Right kidney (tissue), 9 donors: ENCODE measurements around the gene ADGRG2.
A peak's percentile ranks its signal among the peaks of the same experiment; 100 is the strongest.

ENCODE experiments used
- DNase-seq: peaks from one replicate; pipeline ENCODE4 v3.0.0-alpha.2; 2016
- long read RNA-seq, 8 donors: transcript quantifications; one replicate each; lab custom pipeline, GENCODE V29; 2026

ADGRG2 gene, protein sequence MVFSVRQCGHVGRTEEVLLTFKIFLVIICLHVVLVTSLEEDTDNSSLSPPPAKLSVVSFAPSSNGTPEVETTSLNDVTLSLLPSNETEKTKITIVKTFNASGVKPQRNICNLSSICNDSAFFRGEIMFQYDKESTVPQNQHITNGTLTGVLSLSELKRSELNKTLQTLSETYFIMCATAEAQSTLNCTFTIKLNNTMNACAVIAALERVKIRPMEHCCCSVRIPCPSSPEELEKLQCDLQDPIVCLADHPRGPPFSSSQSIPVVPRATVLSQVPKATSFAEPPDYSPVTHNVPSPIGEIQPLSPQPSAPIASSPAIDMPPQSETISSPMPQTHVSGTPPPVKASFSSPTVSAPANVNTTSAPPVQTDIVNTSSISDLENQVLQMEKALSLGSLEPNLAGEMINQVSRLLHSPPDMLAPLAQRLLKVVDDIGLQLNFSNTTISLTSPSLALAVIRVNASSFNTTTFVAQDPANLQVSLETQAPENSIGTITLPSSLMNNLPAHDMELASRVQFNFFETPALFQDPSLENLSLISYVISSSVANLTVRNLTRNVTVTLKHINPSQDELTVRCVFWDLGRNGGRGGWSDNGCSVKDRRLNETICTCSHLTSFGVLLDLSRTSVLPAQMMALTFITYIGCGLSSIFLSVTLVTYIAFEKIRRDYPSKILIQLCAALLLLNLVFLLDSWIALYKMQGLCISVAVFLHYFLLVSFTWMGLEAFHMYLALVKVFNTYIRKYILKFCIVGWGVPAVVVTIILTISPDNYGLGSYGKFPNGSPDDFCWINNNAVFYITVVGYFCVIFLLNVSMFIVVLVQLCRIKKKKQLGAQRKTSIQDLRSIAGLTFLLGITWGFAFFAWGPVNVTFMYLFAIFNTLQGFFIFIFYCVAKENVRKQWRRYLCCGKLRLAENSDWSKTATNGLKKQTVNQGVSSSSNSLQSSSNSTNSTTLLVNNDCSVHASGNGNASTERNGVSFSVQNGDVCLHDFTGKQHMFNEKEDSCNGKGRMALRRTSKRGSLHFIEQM
- long read RNA-seq, donor 1 = 0 reads
- long read RNA-seq, donor 2 = 0 reads
- long read RNA-seq, donor 3 = 0 reads
- long read RNA-seq, donor 4 = 0 reads
- long read RNA-seq, donor 5 = 0 reads
- long read RNA-seq, donor 6 = 0 reads
- long read RNA-seq, donor 7 = 0 reads
- long read RNA-seq, donor 8 = 0 reads

DNA sequence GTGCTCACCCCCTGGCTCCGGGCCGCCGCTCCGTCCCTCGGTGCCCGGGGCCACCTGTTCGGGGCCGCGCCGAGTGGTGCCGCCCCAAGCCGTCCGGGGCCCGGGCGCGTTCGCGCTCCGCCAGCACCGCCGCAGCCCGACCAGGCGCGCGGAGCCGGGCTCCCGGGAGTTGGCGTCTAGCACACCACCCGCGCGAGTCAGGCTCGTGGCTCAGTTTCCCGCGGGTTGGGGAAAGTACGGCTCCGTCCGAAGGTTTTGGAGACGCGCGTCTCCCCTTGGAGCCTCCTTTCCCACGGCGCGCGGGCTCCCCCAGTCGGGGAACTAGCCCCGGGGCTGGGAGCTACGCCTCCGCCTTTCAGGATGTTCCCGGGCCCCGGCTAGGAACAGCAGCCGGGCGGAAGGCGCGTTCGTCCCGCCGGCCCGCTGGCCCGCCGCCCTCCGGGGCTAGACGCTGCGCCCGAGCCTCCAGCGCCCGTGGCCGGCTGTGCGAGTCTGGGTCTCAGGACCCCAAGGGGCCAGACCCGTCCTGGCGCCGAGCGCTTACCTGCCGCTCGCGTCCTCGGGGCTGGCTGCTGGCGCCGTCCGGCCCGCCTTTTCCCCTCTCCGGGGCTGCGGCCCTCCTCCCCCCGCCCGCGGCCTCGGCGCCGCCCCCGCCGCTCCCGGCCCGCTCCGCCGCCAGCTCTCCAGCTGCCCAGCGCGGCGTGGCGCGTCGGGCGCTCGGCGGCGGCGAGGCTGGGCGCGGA lies at the start of gene ADGRG2:
Gene ADGRG2 (minus strand): TSS at position 571 of the 743 bp plus-strand sequence. CDS start 53,634 bp downstream, outside the sequence.
- peak; percentile 75 for DNase-seq

DNA sequence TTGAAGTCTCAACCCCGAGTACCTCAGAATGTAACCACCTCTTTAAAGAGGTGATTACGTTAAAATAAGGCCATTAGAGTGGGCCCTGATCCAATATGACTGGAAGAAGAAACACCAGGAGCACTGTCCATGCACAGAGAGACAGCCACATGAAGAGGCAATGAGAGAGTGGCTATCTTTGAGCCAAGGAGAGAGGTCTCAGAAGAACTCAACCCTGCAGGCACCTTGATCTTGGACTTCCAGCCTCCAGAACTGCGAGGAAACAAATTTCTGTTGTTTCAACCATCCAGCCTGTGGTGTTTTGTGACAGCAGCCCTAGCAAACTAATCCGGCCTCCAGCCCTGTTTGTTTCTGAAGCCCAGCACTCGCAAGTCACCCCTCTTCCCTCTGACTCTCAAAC lies 46.3 kb upstream of the ADGRG2 start:
- DNase-seq = no peak

DNA sequence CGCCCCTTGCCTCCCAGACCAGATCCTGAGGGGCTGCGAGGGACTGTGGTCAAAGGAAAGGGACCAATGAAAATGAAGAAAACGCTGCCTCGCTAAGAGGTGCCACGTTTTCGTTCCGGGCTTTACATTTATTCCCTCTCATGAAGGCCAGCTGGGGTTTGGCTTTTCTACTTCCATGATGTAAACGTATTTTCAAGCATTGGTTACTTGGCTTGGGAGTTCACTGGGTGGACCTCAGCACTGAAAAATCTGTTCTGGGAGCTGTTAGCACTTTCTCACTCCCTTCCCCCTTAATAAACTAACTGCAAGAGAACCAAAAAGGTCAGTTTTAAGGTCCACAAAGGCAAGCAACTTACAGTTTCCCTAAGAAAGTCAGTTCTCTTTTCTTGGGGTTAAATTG lies 40.6 kb upstream of the ADGRG2 start:
- no peak for DNase-seq

DNA sequence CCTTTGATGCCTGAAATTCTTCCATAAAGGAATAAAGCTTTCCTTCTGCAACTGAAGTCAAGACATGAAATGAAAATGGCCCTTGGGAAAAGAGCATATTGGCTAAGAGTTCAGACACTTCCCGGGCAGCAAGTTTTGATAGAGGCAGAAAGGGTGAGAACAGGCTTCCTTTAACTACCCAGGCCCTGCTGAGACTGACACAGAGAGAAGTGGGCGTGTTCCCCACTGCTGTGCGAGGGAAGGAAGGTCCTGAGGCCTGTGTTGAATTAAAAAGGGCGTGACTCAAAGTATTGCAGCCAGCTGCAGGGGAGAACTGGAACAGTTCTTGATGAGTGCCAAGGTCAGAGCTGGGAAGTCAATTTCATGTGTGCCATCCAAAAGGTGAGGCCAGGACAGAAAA lies 33.9 kb upstream of the ADGRG2 start:
- DNase-seq = no peak

DNA sequence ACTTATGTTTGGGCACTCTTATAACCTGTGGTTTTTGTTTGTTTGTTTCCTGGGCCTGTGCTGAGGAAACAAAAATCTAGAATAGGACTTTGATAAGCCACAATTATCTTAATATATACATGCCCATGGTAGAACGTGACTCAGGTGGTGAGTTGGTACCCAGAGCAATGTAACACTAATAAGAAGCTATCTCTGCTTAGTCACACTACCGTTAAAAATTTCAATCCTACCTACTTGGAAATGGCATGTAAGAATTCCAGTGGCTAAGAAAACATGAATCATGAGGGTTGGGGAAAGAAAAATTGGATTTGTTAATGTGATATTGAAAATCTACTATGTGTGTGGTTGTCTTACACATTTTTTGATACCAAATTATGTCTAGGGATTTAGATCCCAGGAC lies 30.5 kb upstream of the ADGRG2 start:
- no peak for DNase-seq

DNA sequence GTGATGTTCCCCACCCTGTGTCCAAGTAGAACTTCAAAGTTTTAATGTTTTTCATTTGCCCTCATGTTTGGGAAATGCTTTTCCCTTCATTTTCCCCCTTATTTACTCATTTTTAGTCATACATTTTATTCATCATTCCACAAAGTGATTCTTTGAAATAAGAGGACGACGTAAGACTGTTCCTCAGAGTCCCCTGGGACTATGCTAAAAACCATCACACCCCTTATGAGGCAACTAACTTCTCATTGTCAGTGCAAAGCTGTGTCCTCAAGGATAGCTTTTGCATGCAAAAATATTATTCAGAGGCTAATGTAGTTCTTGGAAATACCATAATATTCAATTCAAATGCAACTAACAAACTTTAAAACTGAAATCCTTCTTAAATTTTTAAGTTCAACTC lies 14.8 kb upstream of the ADGRG2 start:
- no peak for DNase-seq

DNA sequence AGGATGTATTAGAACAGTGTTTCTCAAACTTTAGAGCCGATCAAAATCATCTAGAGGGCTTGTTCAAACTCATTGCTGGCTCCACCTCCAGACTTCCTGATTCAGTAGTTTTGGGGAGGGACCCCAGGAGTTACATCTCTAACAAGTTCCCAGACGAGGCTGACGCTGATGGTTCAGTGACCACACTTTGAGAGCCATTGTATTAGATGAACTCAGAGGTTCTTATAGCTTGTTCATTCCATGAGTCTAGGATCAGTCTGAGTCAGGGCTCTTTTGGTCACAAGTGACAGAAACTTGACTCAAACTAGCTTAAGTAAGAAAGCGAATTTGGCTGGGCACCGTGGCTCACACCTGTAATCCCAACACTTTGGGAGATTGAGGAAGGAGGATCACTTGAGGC lies 11.5 kb upstream of the ADGRG2 start:
- no peak for DNase-seq

DNA sequence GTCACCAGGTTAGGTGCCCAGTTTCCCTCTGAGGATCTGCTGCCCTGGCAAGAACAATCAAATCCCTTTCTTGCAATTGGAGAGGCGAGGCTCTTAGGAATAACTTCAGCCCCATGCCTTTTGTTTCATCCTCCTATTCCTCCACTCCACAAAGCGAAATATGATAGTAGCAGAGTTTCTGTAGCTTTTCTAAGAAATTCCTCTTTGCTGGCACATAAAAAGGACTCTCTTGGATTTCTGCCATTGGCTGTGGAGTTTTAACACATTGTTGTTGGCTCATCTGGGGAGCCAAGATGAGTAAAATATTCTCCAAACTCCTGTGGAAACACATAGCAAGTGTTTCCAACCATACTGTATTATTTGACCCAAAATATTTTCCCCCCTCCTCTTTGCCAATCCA lies 11.0 kb upstream of the ADGRG2 start:
- DNase-seq = no peak

DNA sequence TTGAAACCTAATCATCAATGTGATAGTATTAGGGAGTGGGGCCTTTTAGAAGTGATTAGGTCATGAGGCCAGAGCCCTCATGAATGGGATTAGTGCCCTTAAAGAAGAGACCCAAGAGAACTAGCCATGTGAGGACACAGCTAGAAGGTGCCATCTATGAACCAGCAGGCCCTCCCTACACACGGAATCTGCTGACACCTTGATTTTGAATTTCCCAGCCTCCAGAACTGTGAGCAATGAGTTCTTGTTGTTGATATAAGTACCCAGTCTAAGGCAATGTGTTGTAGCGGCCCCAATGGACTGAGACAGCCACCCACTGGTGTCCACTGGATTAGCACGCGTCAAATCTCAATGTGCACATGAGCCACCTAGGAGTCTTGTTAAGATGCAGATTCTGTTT lies 8.4 kb upstream of the ADGRG2 start:
- DNase-seq = no peak

DNA sequence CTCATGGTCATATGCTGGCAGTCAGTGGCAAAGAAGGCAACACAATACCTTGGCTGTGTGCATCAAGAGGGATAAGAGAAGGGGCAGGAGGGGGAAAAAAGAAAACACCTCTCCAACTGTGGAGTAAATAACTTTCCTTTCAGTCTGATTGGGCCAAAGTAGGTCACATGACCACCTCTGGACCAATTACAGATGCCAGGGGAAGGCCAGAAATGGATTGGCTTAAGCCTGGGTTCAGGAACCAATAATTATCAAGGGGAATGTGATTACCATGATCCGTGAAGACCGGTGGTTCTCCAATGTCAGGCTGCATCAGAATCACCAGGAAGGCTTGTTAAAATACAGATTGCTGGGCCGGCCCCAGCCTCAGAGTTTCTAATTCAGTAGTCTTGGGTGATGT lies 7.4 kb upstream of the ADGRG2 start:
- no peak for DNase-seq

DNA sequence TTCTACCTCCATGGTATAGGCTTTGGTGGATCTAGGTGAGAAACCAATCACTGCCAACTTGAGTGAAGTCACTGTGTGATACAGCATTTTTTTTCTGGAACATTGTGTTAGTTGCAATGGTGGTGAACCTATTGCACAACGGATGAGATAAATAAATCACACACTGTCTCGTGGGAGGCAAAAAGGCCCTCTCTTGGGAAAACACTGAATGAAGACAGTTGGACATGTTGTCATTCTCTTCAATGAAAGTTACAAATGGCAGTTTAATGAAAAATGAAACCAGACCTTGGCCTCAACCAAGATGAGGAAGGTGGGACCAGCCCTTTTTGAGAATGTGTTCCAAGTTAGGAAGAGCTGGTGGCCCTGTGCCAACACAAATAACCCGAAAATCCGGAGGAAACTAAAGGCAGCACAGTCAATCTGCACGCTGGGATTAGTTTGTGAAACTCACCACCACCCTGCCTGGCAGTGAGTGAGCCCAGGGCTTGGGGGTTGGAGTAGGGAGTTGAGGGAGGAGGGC lies 5.4 kb upstream of the ADGRG2 start:
- no peak for DNase-seq

DNA sequence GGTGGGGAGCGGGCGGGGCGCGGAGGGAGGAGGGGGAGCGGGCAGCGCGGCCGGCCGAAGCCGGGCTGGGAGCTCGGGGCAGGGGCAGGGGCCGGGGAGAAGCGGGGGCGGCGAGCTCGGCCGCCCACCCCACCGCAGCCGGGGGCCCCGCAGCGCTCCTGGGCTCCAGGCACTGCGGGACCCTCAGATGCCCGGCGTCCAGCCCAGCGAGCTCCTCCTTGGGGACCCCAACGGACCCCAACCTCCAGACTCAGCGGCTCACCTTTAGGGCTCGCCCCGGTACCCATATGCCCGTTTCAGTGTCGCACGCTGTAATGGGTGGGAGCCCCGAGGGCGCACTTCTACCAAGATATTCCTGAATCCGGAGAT lies 357 bp upstream of the ADGRG2 start:
- DNase-seq = peak; percentile 37

DNA sequence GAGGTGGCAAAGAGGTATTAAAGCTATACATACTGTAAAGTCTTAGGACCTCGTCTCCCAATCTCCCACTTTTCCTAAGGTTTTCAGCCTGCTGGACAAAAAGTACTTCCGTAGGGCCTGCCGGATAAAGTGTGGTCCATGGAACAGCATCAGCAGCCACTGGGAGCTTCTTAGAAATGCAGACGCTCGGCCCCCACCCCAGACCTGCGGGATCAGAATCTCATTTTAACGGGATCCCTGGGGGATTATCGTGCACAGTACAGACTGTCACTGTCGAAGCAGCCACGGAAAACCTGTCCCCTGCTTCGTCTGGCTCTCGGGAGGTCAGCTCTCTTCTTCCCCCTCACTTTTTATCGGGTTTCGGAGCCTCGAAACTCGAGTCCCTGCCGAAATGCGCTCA lies 802 bp downstream of the ADGRG2 start:
- DNase-seq = no peak

DNA sequence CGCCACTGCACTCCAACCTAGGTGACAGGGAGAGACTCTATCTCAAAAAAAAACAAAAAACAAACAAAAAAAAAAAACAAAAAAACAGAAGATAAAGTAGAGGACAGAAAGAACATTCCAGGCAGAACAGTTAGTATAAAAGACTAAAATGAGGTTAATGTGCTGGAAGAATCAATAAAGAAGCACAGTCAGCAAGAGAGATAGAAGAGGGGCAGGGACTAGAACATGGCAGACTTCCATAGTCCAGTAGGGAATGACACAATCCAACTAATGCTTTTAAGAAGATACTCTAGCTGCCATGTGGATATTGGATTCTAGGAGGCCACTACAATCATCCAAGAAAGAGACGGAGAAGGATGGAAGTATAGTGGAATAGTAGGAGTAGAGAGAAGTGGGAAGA lies 11.6 kb downstream of the ADGRG2 start:
- no peak for DNase-seq

DNA sequence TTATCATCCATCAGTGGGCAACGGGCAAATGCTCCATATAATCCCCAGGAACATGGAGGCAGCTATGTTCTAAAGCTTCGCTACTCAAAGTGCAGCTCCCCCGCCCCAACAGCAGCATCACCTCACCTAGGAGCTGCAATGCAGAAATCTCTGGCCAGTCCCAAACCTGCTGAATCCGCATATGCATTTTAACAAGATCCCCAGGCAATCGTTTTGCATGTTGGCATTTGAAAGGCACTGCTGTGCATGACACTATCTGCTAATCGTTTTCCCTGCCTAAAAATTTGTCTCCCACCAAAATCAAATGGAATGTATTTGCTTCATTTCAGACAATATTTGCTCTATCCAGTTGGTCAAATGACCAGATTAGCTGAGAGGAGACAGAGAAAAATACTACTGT lies 15.2 kb downstream of the ADGRG2 start:
- no peak for DNase-seq

DNA sequence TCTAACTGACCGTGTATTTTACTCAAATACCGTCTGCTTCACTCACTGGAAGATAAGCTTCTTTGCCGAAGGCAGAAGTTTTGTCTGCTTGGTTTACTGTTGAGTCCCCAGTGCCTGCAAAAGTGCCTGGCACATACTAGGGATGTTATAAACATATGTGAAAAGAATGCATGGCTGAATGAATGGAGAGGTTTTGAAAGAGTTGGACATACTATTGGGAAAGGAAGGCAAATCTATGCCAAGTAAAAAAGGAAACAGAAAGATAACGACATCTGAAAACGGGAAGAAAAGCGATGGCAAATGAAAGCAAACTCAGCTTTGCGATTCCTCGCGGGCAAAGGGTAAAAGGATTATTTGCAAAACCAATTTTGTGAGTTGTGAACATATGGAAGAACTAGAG lies 21.7 kb downstream of the ADGRG2 start:
- no peak for DNase-seq

DNA sequence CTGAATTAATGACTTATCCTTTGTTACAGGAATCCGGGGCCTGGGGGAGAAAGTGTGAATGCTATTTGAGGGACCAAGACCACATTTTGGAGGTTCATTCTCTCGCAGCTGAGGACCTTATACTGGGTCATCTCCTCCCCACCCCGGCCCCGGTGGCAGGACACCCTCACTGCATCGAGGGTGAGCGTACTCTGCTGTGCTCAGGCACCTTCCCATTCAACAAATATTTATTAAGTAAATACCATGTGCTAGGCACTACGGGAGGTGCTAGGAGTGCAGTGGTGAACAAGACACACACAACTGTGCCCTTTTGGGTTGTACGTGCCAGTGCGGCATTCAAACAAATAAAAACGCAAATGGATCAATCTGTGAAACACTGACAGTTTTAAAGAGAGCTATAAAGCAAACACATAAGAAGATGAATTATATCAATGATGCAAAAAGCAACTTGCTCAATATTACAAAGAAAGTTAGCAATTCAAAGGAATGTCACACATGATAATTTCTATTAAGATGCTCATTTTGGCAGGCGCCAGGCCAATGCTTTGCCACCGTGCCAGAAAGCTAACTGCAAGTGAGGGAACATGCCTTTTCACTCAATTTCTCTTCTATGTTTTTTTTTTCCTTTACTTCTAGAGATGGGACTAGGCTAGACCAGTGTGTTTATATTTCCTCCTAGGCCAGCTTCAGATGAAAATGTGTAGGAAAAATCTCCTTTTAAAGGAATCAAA lies 24.6 kb downstream of the ADGRG2 start:
- no peak for DNase-seq

DNA sequence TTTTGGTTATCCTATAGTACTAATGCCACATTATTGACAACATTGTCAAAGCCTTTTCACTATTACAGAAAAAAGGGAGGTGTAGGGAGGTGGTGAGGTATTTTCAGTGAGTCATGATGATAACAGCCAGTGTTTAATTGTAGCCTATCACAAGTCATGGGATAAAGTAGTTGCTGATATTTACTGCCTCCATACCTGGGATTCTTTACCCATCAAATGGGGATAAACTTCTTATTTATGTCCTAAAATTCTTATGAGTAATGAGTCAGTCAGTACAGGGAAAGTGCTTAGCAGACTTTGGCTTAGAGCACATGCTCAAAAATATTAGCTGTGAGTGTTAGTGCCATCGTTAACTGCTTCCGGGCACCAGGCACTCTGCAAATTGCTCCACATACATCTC lies 25.7 kb downstream of the ADGRG2 start:
- DNase-seq = no peak

DNA sequence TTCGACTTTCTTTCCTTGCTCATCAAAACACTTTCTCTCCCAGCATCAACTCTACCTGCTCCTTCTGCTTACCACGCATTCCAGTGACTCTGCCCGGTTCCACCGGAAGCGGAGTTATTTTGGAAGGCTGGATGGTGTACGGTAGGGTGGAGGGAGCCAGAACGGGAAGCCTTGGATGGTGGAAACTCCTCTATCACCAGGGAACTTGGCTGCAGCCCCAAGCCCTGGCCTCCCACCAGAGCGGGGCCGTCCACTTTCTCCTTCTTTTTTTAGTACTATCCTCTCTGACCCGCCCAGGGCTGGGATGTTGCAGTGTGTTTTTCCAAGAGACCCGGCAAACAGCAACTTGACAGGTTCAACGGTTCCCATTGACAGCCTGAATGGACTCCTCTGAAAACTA lies 27.6 kb downstream of the ADGRG2 start:
- no peak for DNase-seq

DNA sequence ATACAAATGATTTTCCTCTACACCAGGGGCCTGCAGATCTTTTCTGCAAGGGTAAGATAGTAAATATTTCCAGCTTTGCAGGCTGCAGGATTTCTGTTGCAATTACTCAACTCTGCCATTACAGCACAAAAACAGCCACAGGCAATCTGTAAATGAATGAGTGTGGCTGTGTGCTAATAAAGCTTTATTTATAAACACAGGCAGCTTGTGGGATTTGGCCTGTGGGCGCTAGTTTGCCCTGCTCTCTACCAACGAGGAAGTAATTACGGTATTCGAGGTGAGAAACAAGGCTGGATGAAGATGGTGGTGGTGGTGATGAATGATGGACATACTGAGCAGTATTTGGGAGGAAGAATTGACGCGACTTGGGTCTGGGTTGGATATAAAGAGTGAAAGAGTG lies 30.7 kb downstream of the ADGRG2 start:
- DNase-seq = no peak

DNA sequence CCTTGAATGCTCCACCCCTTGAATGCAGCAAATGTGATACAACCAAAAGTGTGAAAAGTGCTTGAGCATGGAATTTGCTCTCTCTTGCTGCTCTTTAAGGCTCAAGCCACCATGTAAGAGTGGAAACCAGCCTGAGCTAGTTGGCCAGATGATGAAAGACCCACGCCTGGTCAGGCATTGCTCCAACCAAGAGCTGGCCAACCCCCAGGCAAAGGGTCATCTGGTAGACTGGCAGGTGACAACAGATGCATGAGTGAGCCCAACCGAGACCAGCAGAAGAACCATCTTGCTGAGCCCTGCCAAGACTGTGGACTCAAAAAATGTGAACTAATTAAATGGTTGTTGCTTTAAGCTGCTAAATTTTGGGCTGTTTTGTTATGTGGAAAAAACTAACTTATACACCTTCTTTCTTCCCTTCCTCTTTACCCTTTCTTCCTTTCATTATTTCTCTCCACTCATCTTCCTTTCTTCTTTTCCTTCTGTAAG lies 32.7 kb downstream of the ADGRG2 start:
- DNase-seq = no peak
